Mesodermal cell (in vitro differentiated cells): ENCODE measurements around the gene TMEM117.

Source experiments
- H3K27ac ChIP-seq: 2 replicates; pipeline ENCODE4 v1.7.0; 2013; ENCODE audit warnings: mild to moderate bottlenecking, low read depth, low read length, moderate library complexity; ENCODE audit not compliant: severe bottlenecking
- H3K36me3 ChIP-seq: 2 replicates; pipeline ENCODE4 v1.7.1; 2013; ENCODE audit warnings: mild to moderate bottlenecking, low read length, moderate library complexity; ENCODE audit not compliant: control insufficient read depth, insufficient read depth
- H3K4me1 ChIP-seq: one replicate; pipeline ENCODE4 v1.7.1; 2013; ENCODE audit warnings: mild to moderate bottlenecking, low read length; ENCODE audit not compliant: insufficient read depth, control insufficient read depth, poor library complexity, severe bottlenecking
- H3K4me3 ChIP-seq: 2 replicates; pipeline ENCODE4 v1.7.0; 2013; ENCODE audit warnings: low read length, control low read depth, mild to moderate bottlenecking; ENCODE audit not compliant: insufficient read depth, poor library complexity, severe bottlenecking; ENCODE audit errors: extremely low read depth
- H3K9me3 ChIP-seq: 2 replicates; pipeline ENCODE4 v1.7.1; 2013; ENCODE audit warnings: mild to moderate bottlenecking, low read length, moderate library complexity; ENCODE audit not compliant: control insufficient read depth
- WGBS, 2 experiments: methylation state at CpG; one replicate each; pipeline ENCODE4 v1.1.5; 2013; ENCODE audit warnings: missing lambda C conversion rate in 2 of 2; ENCODE audit not compliant: insufficient coverage in 2 of 2; 5-methylcytosine and 5-hydroxymethylcytosine counted together

The TMEM117 gene

GRCh38 chr12:44331269-44331668, 495.4 kb downstream of the TMEM117 start:
- H3K36me3 ChIP-seq: no peaks in the 10 kb centered on the region

GRCh38 chr12:44334347-44334746, 498.5 kb downstream of the TMEM117 start:
- H3K36me3 ChIP-seq: no peaks in the 10 kb centered on the region
- H3K9me3 ChIP-seq: no peaks in the 10 kb centered on the region
- WGBS, 2 experiments: 71 to 75% methylated on average over 4 of the region's 5 CpGs
- H3K4me3 ChIP-seq: no peak overlapping the region
- no peaks in the 10 kb centered on the region for H3K4me1 ChIP-seq
- H3K27ac ChIP-seq: no peak overlapping the region

More at GRCh38 chr12:44331269-44331668, 495.4 kb downstream of the TMEM117 start:
- H3K4me1 ChIP-seq: no peaks in the 10 kb centered on the region
- no peak overlapping the region for H3K4me3 ChIP-seq
- H3K27ac ChIP-seq: no peak overlapping the region
- no peaks in the 10 kb centered on the region for H3K9me3 ChIP-seq

- Histone ChIP-seq H3K4me1 (no peaks in the 10 kb centered on the region), H3K9me3 (no peaks in the 10 kb centered on the region), H3K4me3 (no peak overlapping the region), H3K36me3 (no peaks in the 10 kb centered on the region), H3K27ac (no peak overlapping the region)
Measured at GRCh38 chr12:44335030-44335429, 499.1 kb downstream of the TMEM117 start.

GRCh38 chr12:44336577-44336976, 500.7 kb downstream of the TMEM117 start:
- no peaks in the 10 kb centered on the region for H3K4me1 ChIP-seq
- no peaks in the 10 kb centered on the region for H3K36me3 ChIP-seq
- H3K9me3 ChIP-seq: no peaks in the 10 kb centered on the region
- H3K27ac ChIP-seq: no peak overlapping the region
- no peak overlapping the region for H3K4me3 ChIP-seq
- 100% methylated on average over 1 of the region's 2 CpGs; no CpG with 5 or more reads in 1 of the 2 experiments for WGBS, 2 experiments

- Histone ChIP-seq H3K36me3 (no peaks in the 10 kb centered on the region), H3K27ac (no peak overlapping the region), H3K9me3 (no peaks in the 10 kb centered on the region), H3K4me1 (no peaks in the 10 kb centered on the region), H3K4me3 (no peak overlapping the region)
Measured at GRCh38 chr12:44342371-44342770, 506.5 kb downstream of the TMEM117 start.

- Histone ChIP-seq H3K27ac (no peak overlapping the region), H3K4me1 (no peaks in the 10 kb centered on the region), H3K9me3 (no peaks in the 10 kb centered on the region), H3K36me3 (no peaks in the 10 kb centered on the region), H3K4me3 (no peak overlapping the region)
Measured at GRCh38 chr12:44347145-44347544, 511.3 kb downstream of the TMEM117 start.

- WGBS, 2 experiments: no CpG with 5 or more reads among the region's 2 CpGs
- no peak overlapping the region for H3K27ac ChIP-seq
- H3K4me3 ChIP-seq: no peak overlapping the region
- no peaks in the 10 kb centered on the region for H3K36me3 ChIP-seq
- no peaks in the 10 kb centered on the region for H3K4me1 ChIP-seq
- no peaks in the 10 kb centered on the region for H3K9me3 ChIP-seq
Measured at GRCh38 chr12:44357494-44357893, 521.6 kb downstream of the TMEM117 start.

GRCh38 chr12:44358636-44359035, 522.8 kb downstream of the TMEM117 start:
- H3K36me3 ChIP-seq: no peaks in the 10 kb centered on the region
- H3K4me3 ChIP-seq: no peak overlapping the region
- no CpG with 5 or more reads among the region's 1 CpG for WGBS, 2 experiments
- H3K27ac ChIP-seq: no peak overlapping the region
- H3K4me1 ChIP-seq: no peaks in the 10 kb centered on the region
- H3K9me3 ChIP-seq: no peaks in the 10 kb centered on the region

GRCh38 chr12:44362947-44363346, 527.1 kb downstream of the TMEM117 start:
- H3K9me3 ChIP-seq: no peaks in the 10 kb centered on the region
- 81 to 88% methylated on average over 2 of the region's 2 CpGs for WGBS, 2 experiments
- H3K4me3 ChIP-seq: no peak overlapping the region
- H3K4me1 ChIP-seq: no peaks in the 10 kb centered on the region
- no peak overlapping the region for H3K27ac ChIP-seq
- H3K36me3 ChIP-seq: no peaks in the 10 kb centered on the region

GRCh38 chr12:44367136-44367535, 531.3 kb downstream of the TMEM117 start:
- Histone ChIP-seq H3K36me3 (no peaks in the 10 kb centered on the region), H3K4me3 (no peak overlapping the region), H3K9me3 (no peaks in the 10 kb centered on the region), H3K27ac (no peak overlapping the region), H3K4me1 (no peaks in the 10 kb centered on the region)
- no CpG with 5 or more reads among the region's 1 CpG for WGBS, 2 experiments

GRCh38 chr12:44367916-44368315, 532.0 kb downstream of the TMEM117 start:
- no peaks in the 10 kb centered on the region for H3K36me3 ChIP-seq
- no peaks in the 10 kb centered on the region for H3K9me3 ChIP-seq
- H3K27ac ChIP-seq: no peak overlapping the region
- H3K4me3 ChIP-seq: no peak overlapping the region
- 90 to 97% methylated on average over 2 of the region's 2 CpGs for WGBS, 2 experiments
- H3K4me1 ChIP-seq: no peaks in the 10 kb centered on the region

GRCh38 chr12:44369998-44370397, 534.1 kb downstream of the TMEM117 start:
- no peak overlapping the region for H3K27ac ChIP-seq
- no peaks in the 10 kb centered on the region for H3K9me3 ChIP-seq
- no peak overlapping the region for H3K4me3 ChIP-seq
- WGBS, 2 experiments: 90% methylated on average over 1 of the region's 1 CpG; no CpG with 5 or more reads in 1 of the 2 experiments
- H3K36me3 ChIP-seq: no peaks in the 10 kb centered on the region
- H3K4me1 ChIP-seq: no peaks in the 10 kb centered on the region
